Vagina (tissue), 2 donors: Measurements from ENCODE around the gene CCL26.

Source experiments
- CTCF ChIP-seq, 3 experiments: fragments of 450-650 bp in 2 of 3; fragments of 200-600 bp in 1 of 3; sonication (generic) in 1 of 3; IDR thresholded peaks; one replicate each; pipeline ENCODE4 v1.5.1; 2017 to 2019; ENCODE audit warnings: antibody characterized with exemption in 3 of 3, mild to moderate bottlenecking in 2 of 3, moderate library complexity in 2 of 3
- POLR2A ChIP-seq, 2 donors: fragments of 450-650 bp; IDR thresholded peaks; one replicate each; pipeline ENCODE4 v1.6.1; 2017; ENCODE audit warnings: antibody characterized with exemption in 2 of 2, mild to moderate bottlenecking in 2 of 2, moderate library complexity in 2 of 2
- POLR2AphosphoS5 ChIP-seq, 2 donors: sonication (generic); formaldehyde crosslinking; IDR thresholded peaks; one replicate each; pipeline ENCODE4 v1.9.0; 2017; ENCODE audit warnings: antibody characterized with exemption in 2 of 2, mild to moderate bottlenecking in 2 of 2, low read depth in 1 of 2; ENCODE audit not compliant: insufficient read depth in 1 of 2

GRCh38 chr7:75820688-75821087 is 48.7 kb upstream of the CCL26 start:
- TF ChIP-seq CTCF (IDR thresholded peaks at IDR 0.05) (no peak), POLR2A (IDR thresholded peaks at IDR 0.05) (no peak), POLR2AphosphoS5 (IDR thresholded peaks at IDR 0.05; ENCODE audit: insufficient read depth in 1 of 2, low read depth in 1 of 2) (no peak)
